ENCODE results near the gene BRME1.

BRME1 gene

DNA sequence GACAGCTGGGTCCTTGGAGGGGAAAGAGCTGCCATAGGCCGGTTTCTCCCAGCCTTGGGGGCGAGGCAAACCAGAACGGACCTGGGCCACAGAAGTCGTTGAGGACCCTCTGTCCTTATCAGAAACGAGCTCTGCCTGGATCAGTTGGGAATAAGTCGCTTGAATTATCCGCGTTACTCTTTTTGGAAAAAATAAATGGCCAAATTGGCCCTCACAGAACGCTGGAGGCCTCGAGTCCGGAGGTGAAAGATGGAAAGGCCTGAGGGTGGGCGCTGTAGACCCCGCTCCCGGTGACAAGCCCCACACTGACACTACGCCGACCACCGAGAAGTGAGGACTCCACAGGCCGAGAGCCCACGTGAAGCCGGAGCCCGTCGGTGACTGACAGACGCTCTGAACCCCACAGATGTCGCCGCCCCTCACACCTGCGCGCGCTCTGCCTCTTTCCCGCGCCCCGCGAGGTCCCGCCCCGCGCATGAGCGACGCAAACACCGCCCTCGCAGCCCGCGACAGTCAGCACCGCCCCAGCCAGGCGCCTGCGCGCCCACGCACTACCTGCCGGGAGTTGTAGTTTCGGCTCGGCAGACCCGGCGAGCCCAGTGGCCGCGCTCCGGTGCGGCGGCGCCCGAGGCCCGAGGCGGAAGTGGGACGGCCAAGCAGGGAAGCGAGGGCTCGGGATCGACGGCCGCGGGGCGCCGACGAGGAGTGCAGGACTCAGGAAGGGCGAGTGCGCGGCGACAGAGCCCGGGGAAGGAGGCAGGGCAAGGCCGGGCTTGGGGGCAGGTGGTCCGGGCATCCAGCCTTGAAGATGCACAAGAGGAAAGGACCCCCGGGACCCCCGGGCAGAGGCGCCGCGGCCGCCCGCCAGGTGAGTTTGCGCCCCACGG lies at the start of gene BRME1, which contains the start of gene CC2D1A:
Gene BRME1 (minus strand): TSS at position 484 of the 887 bp plus-strand sequence. CDS start 1,225 bp downstream, outside the sequence.
Gene CC2D1A (plus strand): TSS at position 568 of the 887 bp plus-strand sequence. CDS start 241 bp downstream, at position 809.
- in situ Hi-C loops (cut with MboI; ENCODE audit: low pct_unique_long_range_greater_than_20kb, low sequenced_read_pairs): no loop called here
- DNase-seq: peak; percentile 91

DNA sequence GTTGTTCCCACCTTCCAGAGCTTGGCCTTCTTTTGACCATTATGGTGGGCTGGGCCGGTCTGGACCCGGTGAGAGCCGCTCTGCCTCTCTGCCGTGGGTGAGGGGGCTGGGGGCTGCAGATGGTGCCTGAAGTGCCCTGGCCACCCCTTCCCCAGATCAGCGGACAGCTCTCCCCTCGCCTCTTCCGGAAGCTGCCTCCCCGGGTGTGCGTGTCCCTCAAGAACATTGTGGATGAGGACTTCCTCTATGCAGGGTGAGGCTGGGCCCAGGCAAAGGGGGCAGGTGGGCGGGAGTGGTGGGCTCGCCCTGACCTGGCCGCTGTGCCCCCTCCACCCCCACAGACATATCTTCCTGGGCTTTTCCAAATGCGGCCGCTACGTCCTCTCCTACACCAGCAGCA lies 48.3 kb upstream of the BRME1 start:
- in situ Hi-C loops (cut with MboI; ENCODE audit: low pct_unique_long_range_greater_than_20kb, low sequenced_read_pairs): no loop called here
- no peak for DNase-seq

DNA sequence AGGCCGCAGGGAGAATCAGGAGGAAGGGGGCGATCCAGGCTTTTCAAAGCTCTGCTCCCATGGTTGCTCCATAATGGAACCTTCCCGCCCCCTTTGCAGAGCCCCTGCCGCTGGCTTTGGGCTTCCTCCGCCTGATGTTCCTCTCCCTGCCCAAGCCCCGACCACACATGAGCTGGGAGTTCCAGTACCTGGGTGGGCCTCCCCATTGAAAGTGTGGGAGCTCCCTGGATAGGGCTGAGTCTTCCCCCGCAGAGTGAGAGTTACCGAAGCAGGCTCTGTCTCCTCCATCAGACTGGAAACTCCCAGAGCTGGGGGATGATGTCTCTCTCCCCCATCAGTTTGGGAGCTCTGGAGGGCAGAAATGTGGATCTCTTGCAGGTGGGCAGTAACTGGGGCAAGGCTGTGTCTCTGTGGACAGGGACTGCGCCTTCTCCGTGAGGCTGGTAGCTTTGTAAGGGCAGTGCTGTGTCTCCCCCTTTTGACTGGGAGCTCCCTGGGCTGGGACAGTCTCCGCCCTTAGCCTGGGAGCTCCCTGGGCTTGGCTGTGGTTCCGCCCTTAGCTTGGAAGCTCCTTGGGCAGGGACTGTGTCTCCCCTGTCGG lies 47.1 kb upstream of the BRME1 start:
- DNase-seq: peak; percentile 38
- in situ Hi-C loops (cut with MboI; ENCODE audit: low pct_unique_long_range_greater_than_20kb, low sequenced_read_pairs): no loop called here

DNA sequence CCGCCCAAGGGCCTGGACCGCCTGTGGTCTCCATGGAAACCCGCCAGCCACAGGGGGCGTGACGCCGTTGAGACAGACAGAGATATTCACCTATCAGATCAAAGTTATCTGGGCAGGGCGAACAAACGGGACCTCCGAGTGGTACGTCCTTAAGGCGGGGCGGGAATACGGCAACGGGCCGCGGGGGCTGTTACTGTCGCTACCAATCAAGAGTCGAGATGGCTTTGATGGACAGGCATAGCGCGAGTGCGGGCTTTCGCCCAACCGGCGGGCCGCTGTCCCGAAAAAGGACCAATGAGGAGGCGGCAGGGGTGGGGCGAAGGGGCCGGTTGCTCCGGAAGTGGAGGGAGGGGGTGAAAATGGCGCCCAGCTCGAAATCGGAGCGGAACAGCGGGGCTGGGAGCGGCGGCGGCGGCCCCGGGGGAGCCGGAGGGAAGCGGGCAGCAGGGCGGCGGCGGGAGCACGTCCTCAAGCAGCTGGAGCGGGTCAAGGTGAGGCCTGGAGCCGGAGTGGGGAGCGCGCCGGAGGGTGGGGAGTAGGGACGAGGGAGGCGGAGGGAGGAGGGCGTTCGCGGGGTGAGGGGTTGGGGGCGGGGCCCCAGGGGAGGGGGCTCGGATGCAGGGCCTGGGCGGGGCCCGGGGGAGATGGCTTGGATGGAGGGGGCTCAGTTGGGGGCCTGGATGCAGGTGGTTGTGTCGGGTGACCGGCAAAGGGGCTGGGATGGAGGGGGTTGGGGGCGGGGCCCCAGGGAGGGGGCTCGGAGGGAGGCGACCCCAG lies 46.4 kb upstream of the BRME1 start, which contains the start of gene DCAF15:
Gene DCAF15 (plus strand): TSS at position 356 of the 777 bp plus-strand sequence. CDS start 4 bp downstream, at position 360.
- peak; percentile 99 for DNase-seq
- in situ Hi-C loops (cut with MboI; ENCODE audit: low pct_unique_long_range_greater_than_20kb, low sequenced_read_pairs): no loop called here

DNA sequence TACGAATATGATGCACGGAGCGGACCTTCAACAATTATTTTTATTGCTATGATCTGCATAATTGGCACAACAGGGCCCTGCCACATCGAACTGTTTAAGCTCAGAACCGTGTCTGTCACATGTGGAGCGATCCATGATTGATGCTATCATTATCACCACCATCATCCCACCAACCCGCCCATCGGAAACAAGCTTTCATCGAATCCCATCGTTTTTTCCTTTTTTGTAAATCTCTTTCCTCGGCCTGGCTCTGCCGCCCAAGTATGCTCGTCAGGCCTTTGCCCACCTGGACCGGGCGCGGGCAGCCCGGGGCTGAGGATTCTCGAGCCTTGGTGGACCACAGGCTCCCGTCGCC lies 45.9 kb upstream of the BRME1 start:
- no peak for DNase-seq
- in situ Hi-C loops (cut with MboI; ENCODE audit: low pct_unique_long_range_greater_than_20kb, low sequenced_read_pairs): no loop called here

DNA sequence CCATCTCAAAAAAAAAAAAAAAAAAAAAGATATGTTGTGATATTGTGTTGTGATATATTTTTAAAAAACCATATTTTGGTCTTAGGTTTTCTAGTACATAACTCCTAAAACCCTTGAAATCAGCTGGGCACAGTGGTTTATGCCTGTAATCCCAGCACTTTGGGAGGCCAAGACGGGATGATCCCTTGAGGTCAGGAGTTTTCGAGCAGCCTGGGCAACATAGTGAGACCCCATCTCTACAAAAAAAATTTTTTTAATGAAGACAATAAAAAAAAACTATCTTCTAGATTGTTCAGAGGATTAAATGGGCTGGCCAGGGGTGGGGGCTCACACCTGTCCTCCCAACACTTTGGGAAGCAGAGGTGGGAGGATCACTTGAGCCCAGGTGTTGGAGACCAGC lies 45.1 kb upstream of the BRME1 start:
- in situ Hi-C loops (cut with MboI; ENCODE audit: low pct_unique_long_range_greater_than_20kb, low sequenced_read_pairs): no loop called here
- DNase-seq: no peak

DNA sequence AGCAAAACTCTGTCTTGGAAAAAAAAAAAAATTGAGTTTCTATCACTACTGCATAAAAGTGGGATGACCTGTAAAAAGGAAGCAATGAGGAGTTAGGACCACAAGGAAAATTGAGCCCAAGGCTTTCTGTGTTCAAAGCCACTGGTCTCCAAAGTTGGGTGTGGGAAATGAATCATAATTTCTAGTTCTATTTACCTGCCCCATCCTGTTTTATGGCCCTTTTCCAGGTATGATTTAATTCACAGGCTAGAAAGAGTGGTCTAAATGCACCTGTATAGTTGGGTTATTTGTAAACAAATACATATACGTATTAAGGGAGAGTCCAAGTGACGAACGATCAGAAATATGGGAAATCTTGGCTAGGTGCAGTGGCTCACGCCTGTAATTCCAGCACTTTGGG lies 40.5 kb upstream of the BRME1 start:
- no peak for DNase-seq
- in situ Hi-C loops (cut with MboI; ENCODE audit: low pct_unique_long_range_greater_than_20kb, low sequenced_read_pairs): no loop called here

DNA sequence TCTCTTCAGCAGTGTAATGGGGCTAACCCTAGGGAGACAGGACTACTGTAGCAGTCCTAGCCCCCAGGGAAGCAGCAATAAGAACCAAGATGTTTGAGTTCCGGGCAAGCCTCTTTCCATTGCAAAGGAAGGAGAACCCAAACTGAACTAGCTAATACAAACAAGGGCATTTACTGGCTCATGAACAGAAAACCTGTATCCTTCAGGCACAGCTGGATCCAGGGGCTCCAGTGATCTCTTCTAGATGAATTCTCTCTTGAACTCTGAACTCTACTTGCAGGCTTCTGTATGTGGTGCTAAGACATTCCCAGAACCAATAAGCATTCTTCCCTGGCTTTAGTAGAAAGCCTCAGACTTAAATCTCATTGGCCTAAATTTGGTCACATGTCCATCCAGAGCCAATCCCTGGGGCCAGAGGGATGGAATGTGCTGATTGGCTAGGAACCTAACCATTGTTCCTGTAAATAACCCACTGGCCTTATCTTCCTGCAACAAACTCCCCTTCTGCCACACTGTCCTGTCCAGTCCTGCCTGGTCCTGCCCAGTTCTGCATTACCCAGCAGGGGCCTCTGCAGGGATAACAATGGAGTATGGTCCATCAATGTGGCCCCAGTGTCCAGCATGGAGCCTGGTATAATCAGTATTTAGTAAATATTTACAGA lies 36.2 kb upstream of the BRME1 start:
- no peak for DNase-seq
- in situ Hi-C loops (cut with MboI; ENCODE audit: low pct_unique_long_range_greater_than_20kb, low sequenced_read_pairs): no loop called here

DNA sequence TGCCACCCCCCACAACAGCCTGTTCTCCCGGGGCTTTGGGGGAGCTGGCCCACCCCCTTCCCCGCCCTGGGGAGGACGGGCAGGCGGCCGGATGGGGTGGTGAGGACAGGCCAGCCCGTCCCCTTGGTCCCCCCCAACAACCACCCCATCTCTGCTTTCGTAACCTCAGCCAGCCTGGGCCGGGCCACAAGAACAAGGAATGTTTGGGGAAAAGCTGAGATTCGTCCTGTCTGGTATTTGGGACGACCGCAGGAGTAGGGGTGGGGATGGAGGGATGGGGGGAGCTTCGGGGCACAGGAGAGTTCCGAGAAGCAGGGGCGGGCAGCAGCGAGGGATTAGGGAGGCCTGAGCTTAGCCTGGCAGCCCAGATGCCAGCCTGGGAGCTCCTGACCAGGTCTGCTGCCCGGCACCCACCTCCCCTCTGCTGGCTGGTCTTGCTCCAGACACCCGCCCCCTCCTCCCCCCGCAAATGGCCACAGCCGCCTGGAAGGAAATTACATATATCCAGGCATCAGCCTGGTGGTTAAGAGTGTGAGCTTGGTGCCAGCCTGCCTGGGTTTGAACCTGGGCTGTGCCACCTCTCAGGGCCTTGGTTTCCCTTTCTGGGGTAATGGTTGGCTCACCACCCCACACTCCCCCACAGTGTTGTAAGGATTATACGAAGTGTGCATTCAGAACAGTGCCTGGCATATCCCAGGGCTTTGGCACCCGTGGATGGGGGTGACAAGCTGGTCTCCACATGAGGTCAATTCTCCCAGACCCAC lies 32.6 kb upstream of the BRME1 start, which contains the start of gene PODNL1:
Gene PODNL1 (minus strand): TSS at position 117 of the 764 bp plus-strand sequence. CDS start 236 bp downstream, outside the sequence.
- no peak for DNase-seq
- in situ Hi-C loops (cut with MboI; ENCODE audit: low pct_unique_long_range_greater_than_20kb, low sequenced_read_pairs): no loop called here

DNA sequence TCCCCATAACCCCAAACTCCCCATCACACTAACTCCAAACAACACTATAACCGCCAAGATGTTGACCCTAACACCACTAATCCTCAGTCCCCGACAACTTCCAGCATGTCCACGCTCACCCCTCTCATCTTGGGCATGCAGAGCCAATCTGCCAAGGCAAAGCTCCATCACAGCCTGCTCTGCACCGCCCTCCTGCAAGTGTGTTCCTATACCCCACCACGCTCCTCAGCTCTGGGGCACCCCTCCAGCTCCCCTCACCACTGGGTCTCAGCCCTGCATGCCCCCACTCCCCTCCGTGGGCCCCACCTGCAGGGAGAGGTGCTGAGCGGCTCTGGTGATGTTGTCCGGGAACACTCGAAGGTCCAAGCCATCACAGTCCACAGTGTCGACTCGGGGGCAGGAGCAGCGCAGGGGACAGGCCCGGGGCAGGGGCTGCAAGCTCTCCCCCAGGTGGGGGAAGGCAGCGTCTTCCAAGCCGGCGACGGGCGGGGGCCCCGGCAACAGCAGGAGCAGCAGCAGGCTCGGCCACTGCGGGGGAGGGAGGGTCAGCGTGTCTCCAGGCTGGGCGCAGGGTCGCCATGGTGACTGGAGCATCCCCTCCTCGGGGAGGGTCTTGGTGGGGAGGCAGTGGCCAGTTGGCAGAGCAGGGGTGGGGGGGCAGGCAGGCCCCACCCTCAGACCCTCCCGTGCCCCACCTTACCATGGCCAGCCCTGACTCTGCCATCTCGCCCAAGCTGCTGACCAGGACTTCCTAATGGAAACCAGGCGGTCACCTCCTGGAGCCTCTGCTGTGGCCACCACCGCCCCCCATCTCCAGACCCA lies 31.8 kb upstream of the BRME1 start:
- no peak for DNase-seq
- in situ Hi-C loops (cut with MboI; ENCODE audit: low pct_unique_long_range_greater_than_20kb, low sequenced_read_pairs): no loop called here

DNA sequence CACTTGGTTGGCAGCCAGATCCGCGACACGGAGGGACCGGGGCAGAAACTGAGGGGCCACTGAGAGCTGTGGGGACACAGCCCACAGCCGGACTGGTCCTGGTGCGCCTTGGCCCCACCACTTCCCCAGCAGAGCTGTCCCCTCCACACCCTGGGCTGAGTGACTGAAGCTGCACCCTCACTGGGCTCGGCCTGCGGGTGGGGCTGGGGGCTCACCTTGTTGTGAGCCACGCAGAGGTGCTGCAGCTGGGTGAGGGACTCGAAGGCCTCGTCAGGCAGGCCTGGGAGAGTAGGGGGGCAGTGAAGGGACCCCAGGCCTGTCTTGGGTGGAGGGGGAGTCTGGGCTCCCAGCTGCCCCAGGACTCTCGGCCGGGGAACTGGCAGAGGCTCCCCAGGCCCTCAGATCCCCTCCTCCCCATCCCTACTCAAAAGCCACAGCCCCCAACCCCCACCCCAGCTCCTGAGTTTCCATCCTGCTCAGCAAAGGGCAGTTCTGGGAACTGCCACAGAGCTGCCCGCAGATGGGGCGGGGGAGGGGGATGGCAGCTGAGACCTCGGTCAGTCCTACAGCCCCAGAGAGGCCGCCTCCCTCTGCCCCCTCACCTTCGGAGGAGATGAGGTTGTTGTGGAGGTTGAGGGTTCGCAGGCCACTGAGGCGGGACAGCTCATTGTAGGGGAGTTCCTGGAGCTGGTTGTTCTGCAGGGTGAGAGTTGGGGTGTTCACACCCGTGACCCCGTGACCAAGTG lies 30.0 kb upstream of the BRME1 start:
- DNase-seq: peak; percentile 46
- in situ Hi-C loops (cut with MboI; ENCODE audit: low pct_unique_long_range_greater_than_20kb, low sequenced_read_pairs): no loop called here

DNA sequence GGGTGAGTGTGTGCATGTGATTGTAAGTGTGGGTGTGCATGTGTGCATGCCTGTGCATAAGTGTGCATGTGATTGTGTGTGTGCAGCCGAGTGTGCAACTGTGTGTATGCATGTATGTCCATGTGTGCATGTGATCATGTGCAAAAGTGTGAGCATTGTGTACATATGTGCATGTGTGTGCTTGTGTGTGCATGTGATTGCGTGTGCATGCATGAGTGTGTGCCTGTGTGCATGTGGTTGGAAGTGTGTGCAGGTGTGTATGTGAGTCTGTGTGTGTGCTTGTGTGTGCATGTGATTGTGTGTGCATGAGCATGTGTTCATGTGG lies 28.8 kb upstream of the BRME1 start:
- in situ Hi-C loops (cut with MboI; ENCODE audit: low pct_unique_long_range_greater_than_20kb, low sequenced_read_pairs): no loop called here
- DNase-seq: no peak

DNA sequence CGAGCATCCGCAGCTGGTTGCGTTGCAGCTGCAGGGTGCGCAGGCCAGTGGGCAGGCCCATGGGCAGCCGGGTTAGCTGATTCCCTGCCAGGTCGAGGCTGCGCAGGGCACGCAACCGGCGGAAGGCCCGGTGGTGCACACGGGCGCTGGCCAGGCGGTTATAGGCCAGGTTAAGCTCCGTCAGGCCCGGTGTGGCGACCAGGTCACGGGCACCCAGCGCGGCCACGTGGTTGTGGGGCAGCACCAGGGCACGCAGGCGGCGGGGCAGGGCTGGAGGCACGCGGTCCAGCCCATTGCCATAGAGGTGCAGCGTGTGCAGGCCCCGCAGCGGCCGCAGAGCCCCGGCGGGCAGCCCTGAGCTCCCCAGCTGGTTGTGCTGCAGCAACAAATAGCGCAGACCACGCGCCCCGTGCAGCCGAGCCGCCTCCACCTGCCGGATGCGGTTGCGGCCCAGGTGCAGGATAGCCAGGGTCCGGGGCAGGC lies 27.0 kb upstream of the BRME1 start:
- DNase-seq: no peak

DNA sequence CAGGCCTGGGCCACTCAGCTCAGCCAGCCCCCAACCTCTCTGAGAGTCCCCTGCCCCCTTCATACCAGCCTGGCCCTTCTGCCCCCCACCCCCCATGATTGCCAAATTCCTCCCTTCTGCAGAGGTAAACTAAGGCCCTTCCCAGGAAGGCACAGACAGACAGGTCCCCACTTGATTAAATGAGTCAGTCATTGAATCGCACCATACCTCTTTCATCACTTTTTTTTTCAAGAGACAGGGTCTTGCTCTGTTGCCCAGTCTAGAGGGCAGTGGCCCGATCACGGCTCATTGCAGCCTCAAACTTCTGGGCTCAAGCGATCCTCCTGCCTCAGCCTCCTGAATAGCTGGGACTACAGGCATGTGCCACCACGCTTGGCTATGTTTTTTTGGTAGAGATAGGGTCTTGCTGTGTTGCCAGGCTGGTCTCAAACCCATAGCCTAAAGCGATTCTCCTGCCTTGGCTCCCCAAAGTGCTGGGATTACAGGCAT lies 26.3 kb upstream of the BRME1 start:
- DNase-seq: no peak

More for the DNA sequence above, 27.0 kb upstream of the BRME1 start:
- in situ Hi-C loops (cut with MboI; ENCODE audit: low pct_unique_long_range_greater_than_20kb, low sequenced_read_pairs): no loop called here

DNA sequence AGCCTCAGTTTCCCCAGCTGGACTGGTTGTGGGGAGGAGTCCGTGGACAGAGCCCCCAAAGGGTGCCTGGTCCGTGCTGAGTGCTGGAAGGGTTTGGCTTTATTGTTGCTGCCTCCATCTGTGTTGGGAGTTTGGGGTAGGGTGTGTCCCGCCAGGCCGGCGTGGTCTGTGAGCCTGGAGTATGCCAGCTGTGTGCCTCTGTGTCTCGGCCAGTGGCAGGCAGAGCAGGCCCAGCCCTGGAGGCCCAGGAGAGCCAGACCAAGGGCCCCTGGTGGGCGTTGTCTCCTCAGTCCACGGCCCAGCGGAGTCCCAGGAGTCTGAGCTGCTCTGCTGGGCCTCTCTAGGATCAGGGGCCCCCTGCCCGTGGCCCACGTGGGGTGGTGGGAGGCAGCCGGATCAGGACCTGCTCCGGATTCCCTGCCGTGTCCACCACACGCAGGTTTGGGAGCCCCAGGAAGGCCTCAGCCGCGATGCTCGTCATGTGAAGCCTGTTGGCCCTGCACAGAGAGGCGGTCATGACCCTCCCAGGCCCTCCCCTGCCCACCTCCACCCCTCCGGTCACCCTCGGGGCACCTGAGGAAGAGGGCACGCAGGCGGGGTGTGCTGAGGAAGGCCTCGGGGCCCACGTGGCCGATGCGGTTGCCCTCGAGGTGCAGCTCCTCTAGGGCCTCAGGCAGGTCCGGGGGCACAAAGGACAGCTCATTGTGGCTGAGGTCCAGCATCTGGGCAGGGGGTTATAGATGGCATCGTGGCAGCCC lies 25.7 kb upstream of the BRME1 start:
- DNase-seq: no peak
- in situ Hi-C loops (cut with MboI; ENCODE audit: low pct_unique_long_range_greater_than_20kb, low sequenced_read_pairs): no loop called here

More for the DNA sequence above, 26.3 kb upstream of the BRME1 start:
- in situ Hi-C loops (cut with MboI; ENCODE audit: low pct_unique_long_range_greater_than_20kb, low sequenced_read_pairs): no loop called here

DNA sequence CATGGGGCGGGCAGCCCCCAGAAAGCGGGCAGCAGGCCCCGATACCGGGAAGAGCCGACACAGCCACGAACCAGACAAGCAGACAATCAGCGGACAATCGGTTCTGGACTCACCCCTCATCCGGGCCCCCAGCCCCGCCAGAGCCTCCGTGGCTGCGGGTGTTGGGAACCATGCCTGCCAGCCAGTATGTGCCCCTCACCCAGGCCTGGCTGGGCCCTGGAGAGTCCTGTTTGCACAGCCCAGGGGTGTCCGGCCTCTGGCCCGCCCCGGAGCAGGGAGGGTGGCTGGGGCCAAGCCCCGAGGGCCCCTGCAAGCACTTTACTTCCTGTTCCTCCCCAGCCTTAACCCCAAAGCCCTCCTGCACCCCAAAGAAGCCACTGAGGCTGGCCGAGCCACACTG lies 24.5 kb upstream of the BRME1 start:
- no peak for DNase-seq
- in situ Hi-C loops (cut with MboI; ENCODE audit: low pct_unique_long_range_greater_than_20kb, low sequenced_read_pairs): no loop called here
